ENCODE results near the gene MAPK9.

MAPK9 gene

DNA sequence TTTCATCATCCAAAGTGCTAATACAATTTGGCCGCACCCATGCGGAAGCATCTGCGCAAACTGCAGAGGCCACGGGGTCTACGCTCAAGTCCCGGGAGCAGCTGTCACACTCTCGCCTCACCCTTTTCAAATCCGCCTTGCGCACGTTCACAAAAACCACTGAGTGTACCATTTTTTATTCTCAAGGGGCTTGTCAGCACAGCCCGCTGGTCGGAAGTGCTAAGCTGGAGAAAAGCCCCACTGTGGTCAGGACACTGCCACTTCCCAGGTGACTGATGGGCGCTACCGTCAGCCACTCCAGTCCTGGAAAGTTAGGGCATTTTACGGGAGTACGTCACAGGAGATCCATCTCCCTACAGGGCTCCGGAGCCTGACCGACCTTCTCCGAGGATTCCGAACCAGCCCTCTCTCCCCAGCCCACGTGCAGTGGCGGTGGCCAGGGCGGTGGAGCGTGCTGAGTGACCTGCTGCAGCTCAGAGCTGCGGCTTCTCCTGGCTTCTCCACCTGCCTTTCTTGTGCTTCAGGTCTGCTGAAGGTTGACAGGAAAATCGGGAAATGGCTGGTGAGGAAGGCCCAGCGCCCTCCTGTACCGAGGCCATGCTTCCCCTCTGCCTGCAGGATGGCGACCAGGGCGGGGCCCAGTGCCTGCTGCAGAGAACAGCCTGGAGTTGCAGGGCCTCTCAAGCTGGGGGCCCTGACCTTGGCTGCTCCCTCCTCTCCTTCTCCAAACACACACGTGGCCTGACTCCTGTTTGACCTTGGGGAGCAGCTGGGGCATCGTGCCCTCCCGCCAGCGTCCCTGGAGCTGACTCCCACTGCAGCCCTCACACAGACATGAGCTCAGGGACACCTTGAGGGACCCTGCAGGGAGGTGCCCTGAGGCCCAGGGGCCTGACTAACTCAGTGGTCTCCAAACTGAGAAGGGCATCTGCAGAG, 97.2 kb downstream of the MAPK9 start:
- TF ChIP-seq POLR2AphosphoS5 (IDR thresholded peaks at IDR 0.05; ENCODE audit: low read depth, low read length) (no peak), TAF1 (IDR thresholded peaks at IDR 0.05; ENCODE audit: borderline replicate concordance, low read depth, low read length) (no peak), POLR2A (IDR thresholded peaks at IDR 0.05; ENCODE audit: low read depth, low read length) (no peak)
- FAIRE-seq = no peak
- DNase-seq (ENCODE audit: insufficient read length) = no peak

DNA sequence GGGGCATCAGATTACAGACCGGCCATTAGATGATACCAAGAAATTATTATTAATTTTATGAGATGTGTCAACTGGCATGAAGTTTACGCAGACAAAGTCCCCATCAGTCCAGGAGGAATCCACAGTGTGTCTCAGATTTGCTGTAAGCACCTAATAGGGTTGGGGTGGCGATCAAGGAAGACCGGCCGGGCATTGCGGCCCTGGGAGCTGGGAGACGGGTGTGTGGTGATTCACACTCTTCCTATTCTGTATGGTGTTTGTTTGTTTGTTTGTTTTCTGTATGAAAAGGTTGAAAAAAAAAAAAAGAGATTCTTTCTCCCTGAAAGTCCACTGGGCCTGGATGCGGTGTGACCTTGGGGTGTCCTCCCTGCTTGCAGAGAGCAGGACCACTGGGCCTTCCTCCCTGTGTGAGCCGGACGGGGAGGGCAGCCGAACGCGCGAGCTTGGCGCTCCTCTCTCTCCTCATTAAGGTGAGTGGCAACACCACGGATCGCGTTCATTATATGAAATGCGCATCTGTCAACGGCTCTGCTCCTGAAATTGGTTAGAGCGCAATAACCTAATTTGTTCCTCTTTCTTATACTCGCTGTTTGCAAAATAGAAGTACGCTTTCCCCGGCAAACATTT, 98.0 kb downstream of the MAPK9 start:
- DNase-seq (ENCODE audit: insufficient read length) (no peak), FAIRE-seq (no peak)
- TF ChIP-seq POLR2AphosphoS5 (IDR thresholded peaks at IDR 0.05; ENCODE audit: low read depth, low read length) (no peak), TAF1 (IDR thresholded peaks at IDR 0.05; ENCODE audit: borderline replicate concordance, low read depth, low read length) (no peak), POLR2A (IDR thresholded peaks at IDR 0.05; ENCODE audit: low read depth, low read length) (no peak)

- FAIRE-seq (no peak), DNase-seq (ENCODE audit: insufficient read length) (no peak)
- TF ChIP-seq POLR2A (IDR thresholded peaks at IDR 0.05; ENCODE audit: low read depth, low read length) (no peak), TAF1 (IDR thresholded peaks at IDR 0.05; ENCODE audit: borderline replicate concordance, low read depth, low read length) (no peak), POLR2AphosphoS5 (IDR thresholded peaks at IDR 0.05; ENCODE audit: low read depth, low read length) (no peak)
Measured at GRCh38 chr5:180191716-180192115, 100.2 kb downstream of the MAPK9 start.

DNA sequence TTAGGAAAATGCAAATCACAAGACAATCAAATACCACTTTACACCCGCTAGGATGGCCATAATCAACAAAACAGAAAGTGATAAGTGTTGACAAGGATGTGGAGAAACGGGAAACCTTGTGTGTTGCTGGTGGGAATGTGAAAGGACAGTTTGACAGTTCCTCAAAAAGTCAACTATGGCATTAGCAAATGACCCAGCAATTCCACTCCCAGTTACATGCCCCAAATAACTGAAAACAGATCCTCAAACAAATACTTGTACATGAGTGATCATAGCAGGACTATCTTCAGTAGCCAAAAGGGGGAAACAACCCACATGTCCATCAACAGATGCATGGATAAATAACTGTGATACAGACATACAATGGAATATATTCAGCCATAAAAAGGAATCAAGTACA, 104.1 kb downstream of the MAPK9 start:
- DNase-seq (ENCODE audit: insufficient read length) = no peak
- FAIRE-seq = no peak
- TF ChIP-seq POLR2AphosphoS5 (IDR thresholded peaks at IDR 0.05; ENCODE audit: low read depth, low read length) = no peak
- no peak for TF ChIP-seq POLR2A (IDR thresholded peaks at IDR 0.05; ENCODE audit: low read depth, low read length)
- no peak for TF ChIP-seq TAF1 (IDR thresholded peaks at IDR 0.05; ENCODE audit: borderline replicate concordance, low read depth, low read length)

Data from GM12892 (cell line).